Tibial nerve (tissue), 4 donors: ENCODE results near the gene SHISA7.

Experiments
- CTCF ChIP-seq, 5 experiments: fragments of 200-600 bp in 3 of 5; fragments of 450-650 bp in 2 of 5; sonication (generic) in 3 of 5; IDR thresholded peaks; one replicate each; pipeline ENCODE4 v1.5.1; 2016 to 2019; ENCODE audit warnings: antibody characterized with exemption in 5 of 5, mild to moderate bottlenecking in 3 of 5, moderate library complexity in 2 of 5
- EP300 ChIP-seq, 2 donors: sonication (generic); formaldehyde crosslinking; IDR thresholded peaks; one replicate each; pipeline ENCODE4 v1.6.1; 2017; ENCODE audit warnings: antibody characterized with exemption in 2 of 2, mild to moderate bottlenecking in 1 of 2
- POLR2A ChIP-seq, 2 donors: fragments of 450-650 bp; IDR thresholded peaks; one replicate each; pipeline ENCODE4 v1.6.1; 2017; ENCODE audit warnings: antibody characterized with exemption in 2 of 2, mild to moderate bottlenecking in 2 of 2, moderate library complexity in 2 of 2

DNA sequence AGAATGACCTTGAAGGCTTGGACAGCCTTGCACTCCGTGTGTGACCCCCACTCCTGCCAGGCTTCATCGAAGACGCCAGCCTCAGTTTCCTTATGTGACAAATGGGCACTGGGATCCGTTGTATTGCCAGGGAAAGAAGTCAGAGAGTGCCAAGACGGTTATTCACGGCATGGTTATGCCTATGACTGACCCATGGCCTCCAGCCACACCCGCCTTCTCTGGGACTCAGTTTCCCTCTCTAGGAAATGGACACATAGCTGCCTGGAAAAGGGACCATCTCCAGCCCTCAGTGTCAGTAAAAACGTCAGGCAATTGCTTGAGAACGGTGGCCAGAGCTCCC is 34.6 kb downstream of the SHISA7 start:
- no peak for TF ChIP-seq EP300 (IDR thresholded peaks at IDR 0.05)
- TF ChIP-seq POLR2A (IDR thresholded peaks at IDR 0.05), result no peak
- TF ChIP-seq CTCF (IDR thresholded peaks at IDR 0.05), result peak in 1 of 5 experiments; percentile 5
